MV-4-11 (cell line): ENCODE results near the gene MPP3.
"Not testable (repeated sequence)": the region's sequence is repeated elsewhere in the genome, so short reads cannot be mapped to it uniquely, and the experiment has no call there.

Source experiments
- DNase-seq: peaks from one replicate; lab custom pipeline; 2025; lab: John Stamatoyannopoulos, UW

The MPP3 gene

DNA sequence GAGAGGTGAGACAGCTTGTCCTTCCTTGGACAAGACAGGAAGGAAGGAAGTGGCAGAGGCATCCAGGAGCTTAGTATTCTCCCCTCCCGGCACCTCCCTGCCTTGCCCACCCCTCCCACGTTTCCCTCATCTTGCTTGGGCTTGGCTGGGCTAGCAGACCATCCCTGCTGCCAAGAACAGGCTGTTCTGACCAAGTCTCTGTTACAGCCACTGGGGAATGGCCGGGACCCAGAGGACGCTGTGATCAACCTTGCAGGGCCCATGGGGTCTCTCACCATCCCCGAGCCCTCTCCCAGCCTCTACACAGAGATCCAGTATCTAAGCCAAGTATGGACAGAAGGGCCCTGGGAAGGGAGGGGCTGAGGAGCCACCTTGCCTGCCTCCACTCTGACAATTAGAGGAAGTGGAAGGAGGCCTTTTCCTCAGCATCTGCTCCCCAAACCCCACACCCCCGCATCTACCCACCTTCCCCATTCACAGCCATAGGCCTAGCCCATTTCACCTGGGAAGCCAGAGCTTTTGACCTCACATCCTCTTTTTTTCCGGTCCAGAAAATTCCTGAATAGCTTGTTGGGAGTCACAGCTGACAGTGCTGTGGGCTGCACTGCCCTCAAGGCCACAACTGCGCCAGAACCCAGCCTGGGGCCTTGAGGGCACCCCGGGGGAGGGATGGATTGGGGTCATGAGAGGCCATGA is 28.1 kb upstream of the MPP3 start:
- DNase-seq: peak; percentile 30

DNA sequence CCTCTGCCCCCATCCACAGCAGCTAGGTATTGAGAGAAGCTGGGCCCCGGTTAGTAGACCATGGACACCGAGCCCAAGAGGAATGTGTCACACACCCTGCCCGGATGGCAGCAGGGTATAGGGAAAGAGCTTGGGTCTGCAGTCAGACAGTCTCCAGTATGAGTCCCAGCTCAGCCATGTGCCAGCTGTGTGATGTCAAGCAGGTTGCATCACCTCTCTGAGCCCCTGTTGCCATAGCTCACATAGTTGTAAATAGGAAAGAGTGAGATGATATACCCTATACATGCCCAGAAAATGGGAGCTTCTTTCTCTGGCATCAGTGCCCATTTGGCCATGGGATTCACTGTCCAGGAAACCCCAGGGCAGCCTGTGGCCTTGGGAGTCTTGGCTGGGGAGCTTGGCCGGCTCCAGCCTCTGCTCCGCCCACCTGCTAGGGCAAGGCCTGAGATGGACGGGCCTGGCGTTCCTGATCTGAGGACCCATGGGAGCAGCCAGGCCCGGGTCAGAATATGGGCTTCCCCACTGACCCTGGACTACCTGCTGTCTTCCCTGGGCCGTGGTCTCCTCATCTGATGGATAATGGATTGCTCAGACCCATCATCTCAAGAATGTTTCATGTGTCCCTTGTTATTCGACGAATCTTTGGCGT is 27.3 kb upstream of the MPP3 start:
- no peak for DNase-seq

GRCh38 chr17:43857957-43858600 is 25.1 kb upstream of the MPP3 start:
- DNase-seq: no peak

DNA sequence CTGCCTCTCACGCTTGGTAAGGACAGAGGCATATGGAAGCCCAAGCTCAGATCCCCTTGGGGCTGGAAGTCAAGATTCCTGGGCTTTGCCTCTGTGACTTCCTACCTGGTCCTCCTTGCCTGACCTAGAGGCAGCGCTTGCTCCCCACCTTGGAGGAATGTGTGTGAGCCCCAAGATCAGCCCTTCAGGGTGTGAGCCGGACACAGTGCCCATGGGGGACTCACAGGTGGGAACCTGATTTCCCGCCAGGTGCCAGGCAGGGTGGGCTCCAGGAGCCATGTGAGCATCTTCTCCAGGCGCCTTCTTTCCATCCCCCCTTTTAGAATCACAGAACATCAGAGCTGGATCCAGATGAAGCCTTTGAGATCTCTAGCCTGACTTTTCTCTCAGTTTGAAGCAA is 24.2 kb upstream of the MPP3 start:
- DNase-seq: no peak

DNA sequence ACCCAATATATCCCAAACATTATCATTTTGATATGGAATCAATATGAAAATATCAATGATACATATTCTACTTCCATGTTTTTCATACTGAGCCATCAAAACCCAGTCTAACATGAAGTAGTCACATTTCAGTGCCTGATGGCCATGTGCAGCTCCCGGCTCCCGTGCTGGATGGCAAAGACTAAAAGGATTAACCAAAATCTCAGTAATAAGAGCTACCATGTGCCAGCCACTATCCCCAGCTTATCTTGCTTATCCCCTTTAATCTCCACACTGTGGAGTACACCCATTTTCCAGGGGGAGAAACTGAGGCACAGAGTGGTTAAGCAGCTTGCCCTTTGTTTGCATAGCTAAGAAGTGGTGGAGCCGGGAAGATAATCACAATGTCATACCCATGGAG is 23.2 kb upstream of the MPP3 start:
- no peak for DNase-seq

- DNase-seq: no peak
Observed at GRCh38 chr17:43855061-43855460, 22.1 kb upstream of the MPP3 start.

- DNase-seq: no peak
Observed at GRCh38 chr17:43854498-43854897, 21.6 kb upstream of the MPP3 start.

DNA sequence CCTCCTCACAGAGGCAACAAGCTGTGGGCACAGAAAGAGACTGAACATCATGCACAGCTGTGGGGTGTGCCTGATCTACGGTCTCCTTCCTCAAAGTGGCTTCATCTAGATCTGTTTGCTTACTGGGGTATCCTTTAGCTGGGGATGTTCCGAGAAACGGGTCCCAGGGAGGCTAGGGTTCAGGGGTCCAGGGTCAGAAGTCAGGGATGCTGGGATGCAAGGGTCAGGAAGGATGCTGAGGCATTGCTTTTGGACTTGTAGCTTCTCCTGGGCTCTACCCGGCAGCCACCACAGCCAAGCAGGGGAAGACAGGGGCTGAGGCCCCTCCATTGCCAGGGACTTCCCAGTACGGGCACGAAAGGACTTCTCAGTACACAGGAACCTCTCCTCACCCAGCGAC is 20.6 kb upstream of the MPP3 start:
- no peak for DNase-seq

- DNase-seq: no peak
Observed at GRCh38 chr17:43852571-43852970, 19.6 kb upstream of the MPP3 start.

GRCh38 chr17:43849116-43849515 is 16.2 kb upstream of the MPP3 start:
- DNase-seq: no peak

GRCh38 chr17:43848601-43849000 is 15.7 kb upstream of the MPP3 start:
- DNase-seq: no peak

- peak; percentile 3 for DNase-seq
Observed at GRCh38 chr17:43846963-43847371, 14.0 kb upstream of the MPP3 start, which contains the start of gene CD300LG. Gene CD300LG, plus strand, starts transcription at chr17:43847176. Its CDS starts 41 bp downstream, at chr17:43847217.

GRCh38 chr17:43846221-43846712 is 13.3 kb upstream of the MPP3 start:
- DNase-seq: peak; percentile 56

DNA sequence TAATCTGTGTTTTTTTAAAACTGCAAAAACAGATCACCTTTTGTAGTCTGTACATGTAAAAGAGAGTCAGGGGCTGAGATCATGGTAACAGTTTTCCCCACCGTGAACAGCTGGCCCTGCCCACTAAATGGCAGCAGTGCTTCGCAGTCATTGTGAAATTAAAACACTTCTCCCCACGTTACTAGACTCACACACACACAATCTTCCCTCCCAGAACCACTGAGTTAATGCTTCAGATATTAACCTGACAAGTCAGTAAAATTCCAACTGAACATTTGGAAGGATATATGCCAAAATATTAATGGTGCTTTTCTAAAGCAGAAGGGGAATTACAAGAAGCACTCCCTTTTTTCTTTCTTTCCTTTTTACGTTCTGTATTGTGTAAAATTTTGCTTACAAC is 12.8 kb upstream of the MPP3 start:
- DNase-seq: no peak

DNA sequence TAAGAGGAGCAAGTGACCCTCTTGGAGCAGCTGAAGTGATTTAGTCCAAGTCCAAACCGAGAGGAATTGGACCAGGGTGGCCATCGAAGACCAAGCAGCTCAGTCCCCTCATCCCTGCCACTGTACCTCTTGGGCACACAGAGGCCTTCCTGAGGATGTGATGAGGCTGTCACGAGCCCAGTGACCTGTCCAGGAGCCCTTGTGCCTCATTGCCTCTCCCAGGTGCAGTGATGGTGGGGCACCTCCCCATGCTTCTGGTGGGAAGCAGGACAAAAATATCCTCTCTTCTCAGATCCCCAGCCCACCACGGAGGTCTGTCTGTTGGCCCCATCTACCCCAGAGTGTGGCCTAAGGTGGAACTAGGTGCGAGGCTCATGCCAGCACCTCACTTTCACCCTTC is 11.3 kb upstream of the MPP3 start:
- DNase-seq: no peak

DNA sequence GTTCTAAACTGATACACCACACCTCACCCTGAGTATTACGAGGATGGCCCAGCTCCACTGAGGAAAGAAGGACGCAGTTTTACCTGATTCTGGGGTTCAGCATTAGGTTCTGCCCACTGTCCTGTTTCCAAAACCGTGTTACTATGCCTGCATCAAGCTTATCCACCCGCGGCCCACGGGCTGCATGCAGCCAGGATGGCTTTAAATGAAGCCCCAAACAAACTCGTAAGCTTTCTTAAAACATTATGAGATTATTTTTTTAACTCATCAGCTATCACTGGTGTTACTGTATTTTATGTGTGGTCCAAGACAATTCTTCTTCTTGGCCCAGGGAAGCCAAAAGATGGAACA is 10.0 kb upstream of the MPP3 start:
- DNase-seq: no peak

GRCh38 chr17:43842091-43842974 is 9.4 kb upstream of the MPP3 start:
- DNase-seq: not testable (repeated sequence)

- DNase-seq: no peak
Observed at GRCh38 chr17:43841282-43841681, 8.3 kb upstream of the MPP3 start.

GRCh38 chr17:43840814-43841213 is 7.9 kb upstream of the MPP3 start:
- no peak for DNase-seq

DNA sequence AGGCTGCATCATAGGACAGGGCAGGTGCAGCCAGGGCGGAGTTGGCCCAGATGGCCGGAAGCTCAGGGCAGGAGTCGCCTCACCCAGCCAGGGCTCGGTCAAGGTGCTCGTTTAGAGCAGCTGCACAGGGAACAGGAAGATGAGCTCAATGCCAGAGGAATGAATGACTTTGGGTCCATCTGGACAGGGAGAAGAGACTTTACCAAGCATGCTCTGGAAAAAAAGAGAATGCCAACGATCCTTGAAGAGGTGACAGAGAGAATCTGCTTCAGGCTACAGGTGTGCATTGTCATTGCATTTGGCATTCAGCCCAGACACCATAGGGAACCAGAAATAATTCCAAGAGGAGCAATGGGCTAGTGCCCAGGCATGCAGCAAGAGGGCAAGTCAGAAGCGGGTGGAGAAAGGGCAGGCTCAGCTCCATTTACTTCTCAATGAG is 6.7 kb upstream of the MPP3 start:
- no peak for DNase-seq

DNA sequence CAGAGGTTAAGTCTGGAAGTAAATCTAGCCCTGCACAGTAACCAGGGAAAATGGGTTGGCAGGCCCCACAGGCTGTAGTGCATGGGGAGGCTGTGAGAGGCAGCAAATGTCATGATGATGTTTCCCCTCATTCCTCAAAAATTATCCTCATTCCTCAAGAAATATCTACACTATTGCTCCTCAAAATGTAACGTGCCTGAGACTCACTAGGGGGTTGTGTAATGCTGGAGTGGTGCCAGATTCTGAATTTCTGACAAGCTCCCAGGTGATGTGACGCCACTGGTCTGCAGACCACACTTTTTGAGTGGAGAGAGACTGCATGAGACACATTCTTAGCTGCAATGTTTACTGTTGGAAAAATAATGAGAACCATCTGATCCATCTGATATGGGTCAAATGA is 1.2 kb upstream of the MPP3 start:
- no peak for DNase-seq
